CD4-positive, alpha-beta memory T cell (primary cell): Measurements from ENCODE around the gene C1QTNF7. TPM values are rescaled to one million over a fixed set of nuclear protein-coding genes. Genes with fewer than 3 reads are reported as not detected.

Experiments used
- CTCF ChIA-PET: fragments of 350-600 bp; sonication (Branson Sonifier 250); formaldehyde crosslinking; loops from one replicate; lab custom pipeline; 2021; ENCODE audit warnings: inconsistent platforms; ENCODE audit not compliant: partially characterized antibody; lab: Charles Lee
- POLR2A ChIA-PET: fragments of 350-600 bp; sonication (Branson Sonifier 250); formaldehyde crosslinking; loops from one replicate; lab custom pipeline; 2021; ENCODE audit not compliant: partially characterized antibody; lab: Charles Lee
- DNase-seq, 5 donors: peaks; one replicate each; pipeline versions ENCODE4 v3.0.0 to v3.0.0-alpha.2; 2020 to 2022; ENCODE audit warnings: mixed read lengths in 1 of 5
- H3K27ac ChIP-seq: one replicate; pipeline ENCODE4 v1.7.0; 2013; ENCODE audit warnings: low read depth, low read length
- H3K27me3 ChIP-seq: 2 replicates; pipeline ENCODE4 v1.7.0; 2013; ENCODE audit warnings: mild to moderate bottlenecking, low read length, moderate library complexity; ENCODE audit not compliant: insufficient read depth
- H3K36me3 ChIP-seq: 2 replicates; pipeline ENCODE4 v1.7.0; 2013; ENCODE audit warnings: mild to moderate bottlenecking, low read length, moderate library complexity; ENCODE audit not compliant: insufficient read depth
- H3K4me1 ChIP-seq: 2 replicates; pipeline ENCODE4 v1.7.0; 2013; ENCODE audit warnings: mild to moderate bottlenecking, low read length, moderate library complexity; ENCODE audit not compliant: insufficient read depth
- H3K4me3 ChIP-seq, 2 donors: one replicate each; pipeline ENCODE4 v1.7.0; 2013; ENCODE audit warnings: low read length in 2 of 2, mild to moderate bottlenecking in 1 of 2
- H3K9me3 ChIP-seq, 2 donors: one replicate each; pipeline ENCODE4 v1.7.0; 2013; ENCODE audit warnings: low read length in 2 of 2, control low read depth in 1 of 2; ENCODE audit not compliant: control insufficient read depth in 1 of 2
- H3K27ac Mint-ChIP-seq, 7 donors: one replicate each; pipeline ENCODE4 v1.8.0; 2020 to 2021; ENCODE audit warnings: mixed read lengths in 7 of 7, mild to moderate bottlenecking in 6 of 7, inconsistent platforms in 3 of 7, moderate library complexity in 3 of 7
- H3K27me3 Mint-ChIP-seq, 2 donors: one replicate each; pipeline ENCODE4 v1.8.0; 2020 to 2021; ENCODE audit warnings: mixed read lengths in 2 of 2
- H3K36me3 Mint-ChIP-seq, 2 donors: one replicate each; pipeline ENCODE4 v1.8.0; 2020 to 2021; ENCODE audit warnings: mixed read lengths in 2 of 2, inconsistent platforms in 1 of 2, mild to moderate bottlenecking in 1 of 2
- H3K4me1 Mint-ChIP-seq, 4 donors: one replicate each; pipeline ENCODE4 v1.8.0; 2020 to 2021; ENCODE audit warnings: mixed read lengths in 4 of 4, mild to moderate bottlenecking in 1 of 4
- H3K4me3 Mint-ChIP-seq, 8 donors: one replicate each; pipeline ENCODE4 v1.8.0; 2020 to 2021; ENCODE audit warnings: mixed read lengths in 8 of 8, mild to moderate bottlenecking in 7 of 8, moderate library complexity in 6 of 8, inconsistent platforms in 3 of 8
- H3K9me3 Mint-ChIP-seq, 8 donors: one replicate each; pipeline ENCODE4 v1.8.0; 2020 to 2021; ENCODE audit warnings: mixed read lengths in 8 of 8, mild to moderate bottlenecking in 5 of 8, inconsistent platforms in 3 of 8, moderate library complexity in 1 of 8
- intact Hi-C: fragments of 100-400 bp; cut with micrococcal nuclease; formaldehyde crosslinking; loops from one replicate; pipeline ENCODE4 v1.15.1; 2023
- polyA plus RNA-seq, 2 donors: library from polyadenylated mRNA; unstranded; fragments of 300-500 nt; fragmentation: Illumina TruSeq; gene quantifications; one replicate each; pipeline ENCODE4 v1.2.3, GENCODE V29; 2021
- total RNA-seq, 2 experiments: library from RNA; stranded (reverse); gene quantifications; one replicate each; pipeline ENCODE4 v1.2.3, GENCODE V29; 2021

Gene C1QTNF7
- total and polyA plus RNA-seq, 4 experiments from 2014 or later = not detected

GRCh38 chr4:15400226-15400625 is 27.6 kb upstream of the C1QTNF7 start:
- Histone ChIP-seq H3K4me1 (peaks cover 22% of the 10 kb centered on the region), H3K36me3 (no peaks in the 10 kb centered on the region), H3K27me3 (no peaks in the 10 kb centered on the region), H3K27ac (no peak overlapping the region), H3K9me3 (no peaks in the 10 kb centered on the region), H3K4me3 (no peak overlapping the region)
- ChIA-PET POLR2A (interaction anchor here (1.3 kb wide), 1 partner anchor 11 kb away, joined by 3 read pairs; no protein-coding TSS in a partner anchor), CTCF (interaction anchor here (1.2 to 4.6 kb wide), 2 partner anchors 57 to 168 kb away, joined by 3 to 31 read pairs; no protein-coding TSS in a partner anchor)
- intact Hi-C loops = no loop called here
- no peak for DNase-seq
- Mint-ChIP-seq H3K4me1 (peaks cover 21 to 41% (median 36%) of the 10 kb centered on the region in 4 donors), H3K27ac (peak overlapping the region in 1 of 7 donors; percentile 84), H3K4me3 (peak overlapping the region in 1 of 8 donors; percentile 81), H3K27me3 (no peaks in the 10 kb centered on the region), H3K9me3 (no peaks in the 10 kb centered on the region), H3K36me3 (no peaks in the 10 kb centered on the region)

- peak overlapping the region; percentile 1 to 93 (median 71) for H3K27ac Mint-ChIP-seq
- peak overlapping the region in 1 of 2 donors; percentile 7 for H3K4me3 ChIP-seq
- POLR2A ChIA-PET = interaction anchor here (1.2 to 1.3 kb wide), 2 partner anchors 9 to 10 kb away, joined by 3 to 5 read pairs; no protein-coding TSS in a partner anchor
- intact Hi-C loops = loop anchor here (1.0 kb wide), 1 partner anchor 395 kb away; no protein-coding TSS in a partner anchor
- DNase-seq = peak in 4 of 5 donors; percentile 13 to 30 (median 19)
- no peaks in the 10 kb centered on the region for H3K27me3 Mint-ChIP-seq
- H3K27me3 ChIP-seq = no peaks in the 10 kb centered on the region
- no peaks in the 10 kb centered on the region for H3K36me3 ChIP-seq
- H3K9me3 ChIP-seq = no peaks in the 10 kb centered on the region
- peaks cover 21 to 40% (median 36%) of the 10 kb centered on the region in 4 donors for H3K4me1 Mint-ChIP-seq
- no peaks in the 10 kb centered on the region for H3K9me3 Mint-ChIP-seq
- peaks cover 22% of the 10 kb centered on the region for H3K4me1 ChIP-seq
- CTCF ChIA-PET = interaction anchor here (1.1 to 1.4 kb wide), 3 partner anchors 9 to 66 kb away, joined by 3 to 5 read pairs (median 3); no protein-coding TSS in a partner anchor
- no peak overlapping the region for H3K27ac ChIP-seq
- no peaks in the 10 kb centered on the region for H3K36me3 Mint-ChIP-seq
- H3K4me3 Mint-ChIP-seq = peak overlapping the region; percentile 66 to 81 (median 72)
Observed at GRCh38 chr4:15400981-15401671, 26.7 kb upstream of the C1QTNF7 start.

GRCh38 chr4:15402146-15402545 is 25.7 kb upstream of the C1QTNF7 start:
- Mint-ChIP-seq H3K9me3 (no peaks in the 10 kb centered on the region), H3K4me3 (no peak overlapping the region), H3K27me3 (no peaks in the 10 kb centered on the region), H3K36me3 (no peaks in the 10 kb centered on the region), H3K27ac (peak overlapping the region in 5 of 7 donors; percentile 1 to 93 (median 48)), H3K4me1 (peaks cover 21 to 37% (median 33%) of the 10 kb centered on the region in 4 donors)
- Histone ChIP-seq H3K36me3 (no peaks in the 10 kb centered on the region), H3K9me3 (no peaks in the 10 kb centered on the region), H3K4me3 (no peak overlapping the region), H3K27ac (no peak overlapping the region), H3K27me3 (no peaks in the 10 kb centered on the region), H3K4me1 (peaks cover 22% of the 10 kb centered on the region)
- ChIA-PET CTCF (interaction anchor here (1.1 to 1.5 kb wide), 4 partner anchors 10 to 67 kb away, joined by 3 to 5 read pairs (median 3); no protein-coding TSS in a partner anchor), POLR2A (interaction anchor here (1.2 kb wide), 1 partner anchor 8 kb away, joined by 5 read pairs; no protein-coding TSS in a partner anchor)
- intact Hi-C loops = no loop called here
- DNase-seq = no peak

- intact Hi-C loops = no loop called here
- no peaks in the 10 kb centered on the region for H3K9me3 ChIP-seq
- ChIA-PET POLR2A (no interaction called here), CTCF (interaction anchor here (1.5 kb wide), 1 partner anchor 54 kb away, joined by 3 read pairs; no protein-coding TSS in a partner anchor)
- H3K4me3 ChIP-seq = no peak overlapping the region
- Mint-ChIP-seq H3K27ac (peak overlapping the region in 1 of 7 donors; percentile 42), H3K27me3 (no peaks in the 10 kb centered on the region), H3K4me1 (peaks cover 21 to 37% (median 33%) of the 10 kb centered on the region in 4 donors), H3K9me3 (no peaks in the 10 kb centered on the region), H3K4me3 (no peak overlapping the region), H3K36me3 (no peaks in the 10 kb centered on the region)
- H3K36me3 ChIP-seq = no peaks in the 10 kb centered on the region
- peaks cover 22% of the 10 kb centered on the region for H3K4me1 ChIP-seq
- no peak for DNase-seq
- no peaks in the 10 kb centered on the region for H3K27me3 ChIP-seq
- H3K27ac ChIP-seq = no peak overlapping the region
Observed at GRCh38 chr4:15402974-15403373, 24.9 kb upstream of the C1QTNF7 start.

- no peak for DNase-seq
- CTCF ChIA-PET = interaction anchor here (1.5 kb wide), 1 partner anchor 9 kb away, joined by 8 read pairs; no protein-coding TSS in a partner anchor
- no peak overlapping the region for H3K4me3 Mint-ChIP-seq
- Histone ChIP-seq H3K36me3 (no peaks in the 10 kb centered on the region), H3K4me1 (peaks cover 25% of the 10 kb centered on the region), H3K4me3 (no peak overlapping the region), H3K9me3 (no peaks in the 10 kb centered on the region), H3K27ac (no peak overlapping the region), H3K27me3 (no peaks in the 10 kb centered on the region)
- peaks cover 22 to 33% (median 24%) of the 10 kb centered on the region in 4 donors for H3K4me1 Mint-ChIP-seq
- H3K27ac Mint-ChIP-seq = no peak overlapping the region
- H3K9me3 Mint-ChIP-seq = no peaks in the 10 kb centered on the region
- H3K27me3 Mint-ChIP-seq = no peaks in the 10 kb centered on the region
- no peaks in the 10 kb centered on the region for H3K36me3 Mint-ChIP-seq
- intact Hi-C loops = no loop called here
- POLR2A ChIA-PET = no interaction called here
Observed at GRCh38 chr4:15405018-15405417, 22.8 kb upstream of the C1QTNF7 start.

DNA sequence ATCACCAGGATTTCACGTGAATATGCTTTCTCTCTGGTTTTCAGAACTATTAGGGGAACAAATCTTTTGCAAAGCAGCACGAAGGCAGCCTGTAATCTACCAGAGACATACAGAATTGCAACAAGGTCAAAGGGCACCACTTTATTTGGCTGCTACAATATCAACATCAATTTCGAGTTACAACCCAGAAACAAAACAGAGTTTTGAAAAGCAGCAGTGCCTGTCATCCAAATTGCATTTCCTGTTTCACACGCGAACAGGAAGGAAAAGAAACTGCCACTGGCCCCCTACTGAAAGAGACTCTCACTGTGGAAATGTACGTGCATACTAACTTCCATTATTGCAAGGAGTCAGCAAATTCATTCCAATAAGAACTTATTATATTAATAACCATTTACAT is 17.1 kb upstream of the C1QTNF7 start:
- DNase-seq = peak in 3 of 5 donors; percentile 12 to 25 (median 18)
- Histone ChIP-seq H3K27me3 (no peaks in the 10 kb centered on the region), H3K27ac (no peak overlapping the region), H3K4me1 (peaks cover 22% of the 10 kb centered on the region), H3K9me3 (no peaks in the 10 kb centered on the region), H3K36me3 (no peaks in the 10 kb centered on the region), H3K4me3 (no peak overlapping the region)
- ChIA-PET POLR2A (interaction anchor here (1.0 kb wide), 1 partner anchor 10 kb away, joined by 3 read pairs; no protein-coding TSS in a partner anchor), CTCF (interaction anchor here (1.5 to 1.8 kb wide), 2 partner anchors 12 to 14 kb away, joined by 3 to 6 read pairs; no protein-coding TSS in a partner anchor)
- Mint-ChIP-seq H3K4me3 (peak overlapping the region; percentile 18 to 76 (median 62)), H3K36me3 (no peaks in the 10 kb centered on the region), H3K27me3 (no peaks in the 10 kb centered on the region), H3K9me3 (peaks cover 0 to 2% (median 0%) of the 10 kb centered on the region in 8 donors), H3K27ac (peak overlapping the region; percentile 19 to 85 (median 71)), H3K4me1 (peaks cover 27 to 49% (median 30%) of the 10 kb centered on the region in 4 donors)
- intact Hi-C loops = no loop called here

- H3K27ac Mint-ChIP-seq = peak overlapping the region in 4 of 7 donors; percentile 20 to 60 (median 44)
- no peak overlapping the region for H3K4me3 ChIP-seq
- POLR2A ChIA-PET = no interaction called here
- intact Hi-C loops = no loop called here
- H3K9me3 ChIP-seq = no peaks in the 10 kb centered on the region
- H3K4me3 Mint-ChIP-seq = peak overlapping the region in 3 of 8 donors; percentile 1 to 39 (median 17)
- no peak for DNase-seq
- no peaks in the 10 kb centered on the region for H3K27me3 ChIP-seq
- H3K4me1 Mint-ChIP-seq = peaks cover 27 to 49% (median 30%) of the 10 kb centered on the region in 4 donors
- H3K9me3 Mint-ChIP-seq = peaks cover 0 to 2% (median 0%) of the 10 kb centered on the region in 8 donors
- peaks cover 22% of the 10 kb centered on the region for H3K4me1 ChIP-seq
- CTCF ChIA-PET = interaction anchor here (1.5 to 1.8 kb wide), 3 partner anchors 14 to 16 kb away, joined by 3 to 7 read pairs (median 6); no protein-coding TSS in a partner anchor
- no peaks in the 10 kb centered on the region for H3K36me3 Mint-ChIP-seq
- no peak overlapping the region for H3K27ac ChIP-seq
- no peaks in the 10 kb centered on the region for H3K36me3 ChIP-seq
- H3K27me3 Mint-ChIP-seq = no peaks in the 10 kb centered on the region
Observed at GRCh38 chr4:15412461-15412860, 15.4 kb upstream of the C1QTNF7 start.
